GM13976 (cell line): ENCODE data around the gene PLEKHG4B.

Source experiments
- DNase-seq: peaks from one replicate; pipeline ENCODE4 v3.0.0; 2012; ENCODE audit warnings: low spot score
- in situ Hi-C: fragments of 300-500 bp; cut with MboI; formaldehyde crosslinking; loops from one replicate; pipeline ENCODE4 v1.12.0; 2022; ENCODE audit warnings: low sequenced_read_pairs, mixed read lengths, inconsistent platforms; ENCODE audit not compliant: unreplicated experiment
- TF ChIP-seq, protein P1 (sequence below): IDR thresholded peaks from 2 replicates; pipeline ENCODE4 v1.5.1; 2012; ENCODE audit warnings: borderline replicate concordance, mild to moderate bottlenecking; ENCODE audit not compliant: insufficient read depth; ENCODE audit errors: extremely low read depth, missing control alignments, control extremely low read depth

PLEKHG4B gene

DNA sequence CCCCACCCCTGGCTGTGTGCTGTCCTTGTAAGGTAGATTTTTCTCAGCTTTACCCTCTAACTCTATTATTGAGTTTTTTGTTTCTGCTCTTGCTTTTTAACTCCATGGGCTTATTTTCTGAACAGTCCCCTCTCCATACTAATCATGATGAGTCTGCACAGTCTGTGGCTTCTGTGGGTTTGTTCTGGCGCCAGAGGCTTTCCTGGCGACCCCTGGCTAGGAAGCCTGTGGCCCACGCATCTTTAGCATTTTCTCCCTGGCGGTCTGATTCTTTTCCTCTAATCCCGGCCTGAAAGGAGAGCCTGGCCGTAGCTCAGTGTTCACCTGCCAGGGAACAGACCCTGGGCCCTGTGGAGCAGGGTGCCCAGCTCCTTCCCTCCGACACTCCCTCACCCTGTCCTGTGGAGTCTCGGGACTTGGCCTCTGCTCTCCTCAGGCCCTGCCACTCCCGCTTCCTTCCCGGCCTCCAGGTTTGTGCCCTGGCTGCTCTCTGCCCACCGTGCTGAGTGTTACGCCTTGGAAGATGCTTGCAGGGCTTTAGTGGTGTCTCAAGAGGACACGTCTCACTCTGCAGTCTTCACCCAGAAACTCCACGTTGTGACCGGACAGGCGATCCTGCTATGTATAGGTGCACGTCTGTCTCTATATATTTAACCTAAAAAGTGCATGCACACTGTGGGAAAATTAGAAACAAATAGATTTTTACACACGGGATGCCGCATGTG, 67.6 kb downstream of the PLEKHG4B start:
- in situ Hi-C loops: no loop called here
- DNase-seq: no peak
- TF ChIP-seq, protein P1, sequence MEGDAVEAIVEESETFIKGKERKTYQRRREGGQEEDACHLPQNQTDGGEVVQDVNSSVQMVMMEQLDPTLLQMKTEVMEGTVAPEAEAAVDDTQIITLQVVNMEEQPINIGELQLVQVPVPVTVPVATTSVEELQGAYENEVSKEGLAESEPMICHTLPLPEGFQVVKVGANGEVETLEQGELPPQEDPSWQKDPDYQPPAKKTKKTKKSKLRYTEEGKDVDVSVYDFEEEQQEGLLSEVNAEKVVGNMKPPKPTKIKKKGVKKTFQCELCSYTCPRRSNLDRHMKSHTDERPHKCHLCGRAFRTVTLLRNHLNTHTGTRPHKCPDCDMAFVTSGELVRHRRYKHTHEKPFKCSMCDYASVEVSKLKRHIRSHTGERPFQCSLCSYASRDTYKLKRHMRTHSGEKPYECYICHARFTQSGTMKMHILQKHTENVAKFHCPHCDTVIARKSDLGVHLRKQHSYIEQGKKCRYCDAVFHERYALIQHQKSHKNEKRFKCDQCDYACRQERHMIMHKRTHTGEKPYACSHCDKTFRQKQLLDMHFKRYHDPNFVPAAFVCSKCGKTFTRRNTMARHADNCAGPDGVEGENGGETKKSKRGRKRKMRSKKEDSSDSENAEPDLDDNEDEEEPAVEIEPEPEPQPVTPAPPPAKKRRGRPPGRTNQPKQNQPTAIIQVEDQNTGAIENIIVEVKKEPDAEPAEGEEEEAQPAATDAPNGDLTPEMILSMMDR: no peak

- DNase-seq: no peak
- in situ Hi-C loops: no loop called here
- TF ChIP-seq, protein P1: no peak
Observed at GRCh38 chr5:160173-160510, 68.2 kb downstream of the PLEKHG4B start.

DNA sequence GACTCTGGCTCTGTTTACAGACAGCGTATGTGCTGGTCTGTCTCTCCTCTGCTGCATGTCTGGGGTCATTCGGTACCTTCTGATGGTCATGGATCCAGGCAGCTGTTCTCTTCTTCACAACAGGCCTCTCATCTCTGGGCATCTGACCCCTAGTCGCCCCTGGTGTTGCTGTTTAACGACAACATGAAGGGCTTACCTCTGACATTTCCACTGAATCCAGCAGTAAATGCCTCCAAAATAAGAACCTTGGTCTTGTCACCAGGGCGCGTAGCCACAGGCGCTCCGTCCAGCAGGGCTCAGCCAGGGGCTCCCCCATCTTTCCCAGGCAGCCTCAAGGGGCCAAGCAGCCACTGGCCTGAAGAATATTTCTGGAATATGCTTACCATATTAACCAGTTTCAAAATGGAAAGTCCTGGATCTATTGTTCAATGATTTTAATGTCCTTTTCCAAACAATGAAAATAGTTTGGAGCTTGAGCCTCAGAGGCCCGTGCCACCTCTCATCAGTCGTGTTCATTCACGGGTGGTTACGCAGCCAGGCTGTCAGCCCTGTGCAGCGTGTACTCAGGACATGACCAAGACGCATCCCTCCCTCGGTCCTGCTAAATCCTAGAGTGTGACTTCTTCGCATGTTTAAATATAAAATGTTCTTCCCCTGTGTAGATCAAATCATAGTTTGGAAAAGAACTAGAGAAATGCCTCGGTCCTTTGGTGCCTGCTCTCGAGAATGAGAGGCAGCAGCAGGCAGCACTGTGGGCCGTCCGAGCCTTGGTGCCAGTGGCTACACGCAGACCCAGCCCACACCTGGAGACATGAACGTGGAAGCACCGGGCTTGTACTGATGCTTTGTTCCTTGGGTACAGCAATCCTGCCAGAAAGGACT, 69.2 kb downstream of the PLEKHG4B start:
- in situ Hi-C loops: no loop called here
- no peak for DNase-seq
- TF ChIP-seq, protein P1: no peak

- TF ChIP-seq, protein P1: no peak
- in situ Hi-C loops: no loop called here
- no peak for DNase-seq
Observed at GRCh38 chr5:161803-162110, 69.8 kb downstream of the PLEKHG4B start.

- TF ChIP-seq, protein P1: no peak
- in situ Hi-C loops: no loop called here
- DNase-seq: no peak
Observed at GRCh38 chr5:162190-162564, 70.2 kb downstream of the PLEKHG4B start.

DNA sequence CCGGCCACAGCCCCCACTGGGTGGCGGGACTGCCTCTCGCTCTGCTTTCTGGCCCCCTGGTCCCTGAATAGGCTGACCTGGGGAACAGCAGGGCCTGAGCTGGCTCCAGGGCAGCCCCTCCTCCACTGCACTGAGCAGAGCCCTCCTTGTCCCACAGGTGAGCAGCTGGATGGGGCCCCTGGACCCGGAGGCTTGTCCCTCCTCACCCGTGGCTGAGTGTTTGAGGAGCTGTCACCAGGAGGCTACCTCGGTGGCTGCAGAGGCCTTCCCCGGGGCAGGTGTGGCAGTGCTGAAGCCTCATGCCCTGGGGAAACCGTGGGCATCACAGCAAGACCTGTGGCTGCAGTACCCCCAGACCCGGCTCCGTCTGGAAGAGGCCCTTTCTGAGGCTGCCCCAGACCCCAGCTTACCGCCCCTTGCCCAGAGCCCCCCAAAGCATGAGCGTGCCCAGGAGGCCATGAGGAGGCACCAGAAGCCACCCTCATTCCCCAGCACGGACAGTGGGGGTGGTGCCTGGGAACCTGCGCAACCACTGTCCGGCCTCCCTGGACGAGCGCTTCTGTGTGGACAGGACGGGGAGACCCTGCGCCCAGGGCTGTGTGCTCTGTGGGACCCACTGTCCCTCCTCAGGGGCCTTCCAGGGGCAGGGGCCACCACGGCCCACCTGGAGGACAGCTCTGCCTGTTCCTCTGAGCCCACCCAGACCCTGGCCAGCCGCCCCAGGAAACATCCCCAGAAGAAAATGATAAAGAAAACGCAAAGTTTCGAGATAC, 70.8 kb downstream of the PLEKHG4B start:
- in situ Hi-C loops: no loop called here
- no peak for DNase-seq
- TF ChIP-seq, protein P1: no peak
